WTC11 (cell line): ENCODE data around the gene RHOV.

Experiments
- FOXP1 ChIP-seq: sonication (generic); formaldehyde crosslinking; IDR thresholded peaks from 2 replicates; pipeline ENCODE4 v1.8.0; 2022; ENCODE audit warnings: missing genetic modification reagents, mild to moderate bottlenecking, moderate library complexity, borderline replicate concordance
- GABPB1 ChIP-seq: sonication (generic); formaldehyde crosslinking; IDR thresholded peaks from 2 replicates; pipeline ENCODE4 v1.8.1; 2023; ENCODE audit warnings: mild to moderate bottlenecking, missing genetic modification reagents
- JUN ChIP-seq: sonication (generic); formaldehyde crosslinking; IDR thresholded peaks from 2 replicates; pipeline ENCODE4 v1.8.0; 2023; ENCODE audit warnings: mild to moderate bottlenecking, missing genetic modification reagents
- SP1 ChIP-seq: sonication (generic); formaldehyde crosslinking; conservative IDR thresholded peaks from 2 replicates; pipeline ENCODE4 v1.8.1; 2022; ENCODE audit warnings: missing genetic modification reagents
- ZNF121 ChIP-seq: sonication (generic); formaldehyde crosslinking; IDR thresholded peaks from 2 replicates; pipeline ENCODE4 v1.8.0; 2023; ENCODE audit warnings: missing genetic modification reagents
- ZNF138 ChIP-seq: sonication (generic); formaldehyde crosslinking; conservative IDR thresholded peaks from 2 replicates; pipeline ENCODE4 v1.8.1; 2022; ENCODE audit warnings: mild to moderate bottlenecking, moderate library complexity, missing genetic modification reagents
- ZNF423 ChIP-seq: fragments of 250-450 bp; sonication (Bioruptor Pico); IDR thresholded peaks from 2 replicates; pipeline ENCODE4 v2.1.2; 2022; ENCODE audit warnings: mild to moderate bottlenecking, moderate library complexity
- TF ChIP-seq, protein P1 (sequence below): sonication (generic); formaldehyde crosslinking; IDR thresholded peaks from 2 replicates; pipeline ENCODE4 v1.8.1; 2022; ENCODE audit warnings: mild to moderate bottlenecking, missing genetic modification reagents, moderate library complexity, borderline replicate concordance
- TF ChIP-seq, protein P2 (sequence below): fragments of 200-600 bp; IDR thresholded peaks from 2 replicates; pipeline ENCODE4 v1.8.0; 2022; ENCODE audit warnings: antibody characterized with exemption
- TF ChIP-seq, protein P3 (sequence below): sonication (generic); formaldehyde crosslinking; IDR thresholded peaks from 2 replicates; pipeline ENCODE4 v1.8.1; 2022; ENCODE audit warnings: missing genetic modification reagents, borderline replicate concordance
- TF ChIP-seq, protein P4 (sequence below): sonication (generic); formaldehyde crosslinking; conservative IDR thresholded peaks from 2 replicates; pipeline ENCODE4 v1.8.1; 2022; ENCODE audit warnings: mild to moderate bottlenecking, missing genetic modification reagents
- TF ChIP-seq, protein P5 (sequence below): sonication (generic); formaldehyde crosslinking; IDR thresholded peaks from 2 replicates; pipeline ENCODE4 v1.8.0; 2022; ENCODE audit warnings: missing genetic modification reagents

DNA sequence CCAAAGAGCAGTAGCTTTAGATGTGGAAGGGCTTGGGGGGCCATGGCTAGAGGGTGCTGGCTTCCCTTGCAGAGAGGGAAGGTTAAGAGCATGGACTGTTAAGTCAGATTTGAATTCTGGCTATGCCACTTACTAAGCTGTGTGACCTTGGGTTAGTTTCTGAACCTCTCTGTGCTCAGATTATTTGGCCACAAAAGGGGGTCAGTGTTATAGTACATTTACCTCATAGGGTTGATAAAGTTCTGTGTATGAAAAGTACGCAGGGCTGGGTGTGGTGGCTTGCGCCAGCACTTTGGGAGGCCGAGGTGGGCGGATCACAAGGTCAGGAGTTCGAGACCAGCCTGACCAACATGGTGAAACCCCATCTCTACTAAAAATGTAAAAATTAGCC, 27.0 kb upstream of the RHOV start:
- TF ChIP-seq, protein P1, sequence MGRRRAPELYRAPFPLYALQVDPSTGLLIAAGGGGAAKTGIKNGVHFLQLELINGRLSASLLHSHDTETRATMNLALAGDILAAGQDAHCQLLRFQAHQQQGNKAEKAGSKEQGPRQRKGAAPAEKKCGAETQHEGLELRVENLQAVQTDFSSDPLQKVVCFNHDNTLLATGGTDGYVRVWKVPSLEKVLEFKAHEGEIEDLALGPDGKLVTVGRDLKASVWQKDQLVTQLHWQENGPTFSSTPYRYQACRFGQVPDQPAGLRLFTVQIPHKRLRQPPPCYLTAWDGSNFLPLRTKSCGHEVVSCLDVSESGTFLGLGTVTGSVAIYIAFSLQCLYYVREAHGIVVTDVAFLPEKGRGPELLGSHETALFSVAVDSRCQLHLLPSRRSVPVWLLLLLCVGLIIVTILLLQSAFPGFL (CRISPR knock-in tag): no peak
- TF ChIP-seq GABPB1 (CRISPR knock-in tag) (no peak), ZNF121 (CRISPR knock-in tag) (no peak), SP1 (CRISPR knock-in tag) (no peak), ZNF138 (CRISPR knock-in tag) (no peak), ZNF423 (CRISPR knock-in tag) (no peak), FOXP1 (CRISPR knock-in tag) (no peak), JUN (CRISPR knock-in tag) (no peak)
- TF ChIP-seq, protein P2, sequence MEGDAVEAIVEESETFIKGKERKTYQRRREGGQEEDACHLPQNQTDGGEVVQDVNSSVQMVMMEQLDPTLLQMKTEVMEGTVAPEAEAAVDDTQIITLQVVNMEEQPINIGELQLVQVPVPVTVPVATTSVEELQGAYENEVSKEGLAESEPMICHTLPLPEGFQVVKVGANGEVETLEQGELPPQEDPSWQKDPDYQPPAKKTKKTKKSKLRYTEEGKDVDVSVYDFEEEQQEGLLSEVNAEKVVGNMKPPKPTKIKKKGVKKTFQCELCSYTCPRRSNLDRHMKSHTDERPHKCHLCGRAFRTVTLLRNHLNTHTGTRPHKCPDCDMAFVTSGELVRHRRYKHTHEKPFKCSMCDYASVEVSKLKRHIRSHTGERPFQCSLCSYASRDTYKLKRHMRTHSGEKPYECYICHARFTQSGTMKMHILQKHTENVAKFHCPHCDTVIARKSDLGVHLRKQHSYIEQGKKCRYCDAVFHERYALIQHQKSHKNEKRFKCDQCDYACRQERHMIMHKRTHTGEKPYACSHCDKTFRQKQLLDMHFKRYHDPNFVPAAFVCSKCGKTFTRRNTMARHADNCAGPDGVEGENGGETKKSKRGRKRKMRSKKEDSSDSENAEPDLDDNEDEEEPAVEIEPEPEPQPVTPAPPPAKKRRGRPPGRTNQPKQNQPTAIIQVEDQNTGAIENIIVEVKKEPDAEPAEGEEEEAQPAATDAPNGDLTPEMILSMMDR: no peak
- TF ChIP-seq, protein P3, sequence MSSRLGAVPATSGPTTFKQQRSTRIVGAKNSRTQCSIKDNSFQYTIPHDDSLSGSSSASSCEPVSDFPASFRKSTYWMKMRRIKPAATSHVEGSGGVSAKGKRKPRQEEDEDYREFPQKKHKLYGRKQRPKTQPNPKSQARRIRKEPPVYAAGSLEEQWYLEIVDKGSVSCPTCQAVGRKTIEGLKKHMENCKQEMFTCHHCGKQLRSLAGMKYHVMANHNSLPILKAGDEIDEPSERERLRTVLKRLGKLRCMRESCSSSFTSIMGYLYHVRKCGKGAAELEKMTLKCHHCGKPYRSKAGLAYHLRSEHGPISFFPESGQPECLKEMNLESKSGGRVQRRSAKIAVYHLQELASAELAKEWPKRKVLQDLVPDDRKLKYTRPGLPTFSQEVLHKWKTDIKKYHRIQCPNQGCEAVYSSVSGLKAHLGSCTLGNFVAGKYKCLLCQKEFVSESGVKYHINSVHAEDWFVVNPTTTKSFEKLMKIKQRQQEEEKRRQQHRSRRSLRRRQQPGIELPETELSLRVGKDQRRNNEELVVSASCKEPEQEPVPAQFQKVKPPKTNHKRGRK (CRISPR knock-in tag): no peak
- TF ChIP-seq, protein P4, sequence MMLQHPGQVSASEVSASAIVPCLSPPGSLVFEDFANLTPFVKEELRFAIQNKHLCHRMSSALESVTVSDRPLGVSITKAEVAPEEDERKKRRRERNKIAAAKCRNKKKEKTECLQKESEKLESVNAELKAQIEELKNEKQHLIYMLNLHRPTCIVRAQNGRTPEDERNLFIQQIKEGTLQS (CRISPR knock-in tag): no peak
- TF ChIP-seq, protein P5, sequence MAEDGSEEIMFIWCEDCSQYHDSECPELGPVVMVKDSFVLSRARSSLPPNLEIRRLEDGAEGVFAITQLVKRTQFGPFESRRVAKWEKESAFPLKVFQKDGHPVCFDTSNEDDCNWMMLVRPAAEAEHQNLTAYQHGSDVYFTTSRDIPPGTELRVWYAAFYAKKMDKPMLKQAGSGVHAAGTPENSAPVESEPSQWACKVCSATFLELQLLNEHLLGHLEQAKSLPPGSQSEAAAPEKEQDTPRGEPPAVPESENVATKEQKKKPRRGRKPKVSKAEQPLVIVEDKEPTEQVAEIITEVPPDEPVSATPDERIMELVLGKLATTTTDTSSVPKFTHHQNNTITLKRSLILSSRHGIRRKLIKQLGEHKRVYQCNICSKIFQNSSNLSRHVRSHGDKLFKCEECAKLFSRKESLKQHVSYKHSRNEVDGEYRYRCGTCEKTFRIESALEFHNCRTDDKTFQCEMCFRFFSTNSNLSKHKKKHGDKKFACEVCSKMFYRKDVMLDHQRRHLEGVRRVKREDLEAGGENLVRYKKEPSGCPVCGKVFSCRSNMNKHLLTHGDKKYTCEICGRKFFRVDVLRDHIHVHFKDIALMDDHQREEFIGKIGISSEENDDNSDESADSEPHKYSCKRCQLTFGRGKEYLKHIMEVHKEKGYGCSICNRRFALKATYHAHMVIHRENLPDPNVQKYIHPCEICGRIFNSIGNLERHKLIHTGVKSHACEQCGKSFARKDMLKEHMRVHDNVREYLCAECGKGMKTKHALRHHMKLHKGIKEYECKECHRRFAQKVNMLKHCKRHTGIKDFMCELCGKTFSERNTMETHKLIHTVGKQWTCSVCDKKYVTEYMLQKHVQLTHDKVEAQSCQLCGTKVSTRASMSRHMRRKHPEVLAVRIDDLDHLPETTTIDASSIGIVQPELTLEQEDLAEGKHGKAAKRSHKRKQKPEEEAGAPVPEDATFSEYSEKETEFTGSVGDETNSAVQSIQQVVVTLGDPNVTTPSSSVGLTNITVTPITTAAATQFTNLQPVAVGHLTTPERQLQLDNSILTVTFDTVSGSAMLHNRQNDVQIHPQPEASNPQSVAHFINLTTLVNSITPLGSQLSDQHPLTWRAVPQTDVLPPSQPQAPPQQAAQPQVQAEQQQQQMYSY (CRISPR knock-in tag): no peak
